ENCODE measurements around the gene SHC3.

- no peak for TF ChIP-seq CTCF (IDR thresholded peaks at IDR 0.05)
- no peak for TF ChIP-seq POLR2A (IDR thresholded peaks at IDR 0.05)
These were observed 218.7 kb downstream of the SHC3 start for GRCh38 chr9:88959727-88960469.

All from body of pancreas (tissue), 4 donors.